Measurements from ENCODE around the gene FAM110D. TPM values are rescaled to one million over a fixed set of nuclear protein-coding genes. Genes with fewer than 3 reads are reported as not detected.

Gene FAM110D
- total RNA-seq, 1 experiment from 2014 or later = 0.46 TPM

- H3K4ac ChIP-seq (ENCODE audit: low read depth, low read length) = no peak overlapping the region
- H3K27me3 ChIP-seq (ENCODE audit: insufficient read depth, low read length) = peaks cover 29% of the 10 kb centered on the region; the same call in 1 of the 2 replicates
- no peak overlapping the region for H2BK5ac ChIP-seq (ENCODE audit: insufficient read length, low read length)
- peaks cover 37 to 58% of the 10 kb centered on the region in 2 experiments for H3K4me1 Mint-ChIP-seq
- peaks cover 19% of the 10 kb centered on the region for H3K23me2 ChIP-seq (ENCODE audit: insufficient read length, low read depth, low read length, poor library complexity, severe bottlenecking)
- no peak for DNase-seq
- no peak overlapping the region for H2BK12ac ChIP-seq (ENCODE audit: insufficient read length, low read depth, low read length)
- TF ChIP-seq CTCF (conservative IDR thresholded peaks at IDR 0.05) = no peak
- no peak overlapping the region for H2AFZ ChIP-seq (ENCODE audit: low read length)
- no peaks in the 10 kb centered on the region for H3K9me3 ChIP-seq (ENCODE audit: control insufficient read depth, low read depth, low read length)
- no peak overlapping the region for H3K18ac ChIP-seq (ENCODE audit: insufficient read length, low read depth, low read length)
- H4K91ac ChIP-seq (ENCODE audit: insufficient read length, low read depth, low read length) = no peak overlapping the region
- peak overlapping the region in 1 of 2 experiments; percentile 62; a peak in 2 of 5 replicates for H3K4me3 Mint-ChIP-seq
- no peak overlapping the region for H2BK20ac ChIP-seq (ENCODE audit: low read depth, low read length, poor library complexity, severe bottlenecking)
- H3K56ac ChIP-seq (ENCODE audit: insufficient read length, low read depth, low read length) = no peak overlapping the region
- H3K4me1 ChIP-seq (ENCODE audit: insufficient read depth, low read length) = peaks cover 9% of the 10 kb centered on the region; the same call in 1 of the 2 replicates
- no peak overlapping the region for H4K5ac ChIP-seq (ENCODE audit: insufficient read length, low read depth, low read length)
- H3K79me2 ChIP-seq (ENCODE audit: insufficient read depth, low read length) = no peaks in the 10 kb centered on the region
- H3K79me1 ChIP-seq (ENCODE audit: insufficient read depth, low read depth, low read length, poor library complexity, severe bottlenecking) = no peaks in the 10 kb centered on the region
- H4K20me1 ChIP-seq (ENCODE audit: control insufficient read depth, insufficient read depth, insufficient read length) = no peaks in the 10 kb centered on the region
- no peak overlapping the region for H2AK5ac ChIP-seq (ENCODE audit: insufficient read length, low read length)
- no peak overlapping the region for H3K27ac Mint-ChIP-seq
- H3K14ac ChIP-seq (ENCODE audit: insufficient read depth, low read length) = no peak overlapping the region
- WGBS (ENCODE audit: extremely low coverage, insufficient read length, low lambda C conversion rate) = no CpG with 5 or more reads among the region's 9 CpGs
- no peak overlapping the region for H3K4me2 ChIP-seq (ENCODE audit: insufficient read depth, insufficient read length, low read length)
- H3K27ac ChIP-seq (ENCODE audit: insufficient read length, low read depth, low read length) = no peak overlapping the region
- H3K9me3 Mint-ChIP-seq = peaks cover 0 to 4% of the 10 kb centered on the region in 2 experiments; a peak in 1 of 5 replicates
- no peak overlapping the region for H2BK120ac ChIP-seq (ENCODE audit: low read depth, low read length, poor library complexity, severe bottlenecking)
- H3K23ac ChIP-seq (ENCODE audit: insufficient read length, low read depth, low read length) = no peak overlapping the region
- H3K36me3 Mint-ChIP-seq (ENCODE audit: insufficient read depth in 1 of 3, low read depth in 3 of 3) = no peaks in the 10 kb centered on the region
- H3T11ph ChIP-seq (ENCODE audit: low read length) = no peak overlapping the region
- no peak overlapping the region for H2BK15ac ChIP-seq (ENCODE audit: low read depth, low read length)
- no peak overlapping the region for H4K8ac ChIP-seq (replicated peaks; ENCODE audit: insufficient read length, low read depth, low read length)
- no peak overlapping the region for H3K9ac ChIP-seq (ENCODE audit: extremely low read depth, insufficient read length, low read length)
- peaks cover 86% of the 10 kb centered on the region for H3K27me3 Mint-ChIP-seq (ENCODE audit: low read depth)
Measured at GRCh38 chr1:26163684-26164035, 4.8 kb downstream of the FAM110D start.

All from H9 (cell line).